Measurements from ENCODE around the gene CACNG1. TPM values are rescaled to one million over a fixed set of nuclear protein-coding genes. Genes with fewer than 3 reads are reported as not detected.

CACNG1 gene
- total and polyA plus RNA-seq, 2 of the 4 experiments (the other 2 are of a cell fraction), result not detected

GRCh38 chr17:67043283-67043682, 1.1 kb upstream of the CACNG1 start:
- no peaks in the 10 kb centered on the region for H4K20me1 ChIP-seq (ENCODE audit: insufficient read depth, low read length)
- no peak for DNase-seq
- no peak for ATAC-seq (ENCODE audit: low read depth)
- 31% methylated on average over 2 of the region's 12 CpGs; no CpG with 5 or more reads in 1 of the 2 experiments for WGBS, 2 experiments (ENCODE audit: extremely low coverage in 2 of 2, insufficient read length in 1 of 2)
- H3K9ac ChIP-seq (ENCODE audit: low read depth, low read length), result no peak overlapping the region
- no peak overlapping the region for H4K5ac ChIP-seq (ENCODE audit: low read depth, low read length)
- ChIA-PET CTCF (interaction anchor here (0.6 kb wide), 1 partner anchor 40 kb away, joined by 3 read pairs; no protein-coding TSS in a partner anchor), POLR2A (ENCODE audit: unreplicated experiment) (no interaction called here)
- H3K14ac ChIP-seq (replicated peaks; ENCODE audit: low read depth, low read length), result no peak overlapping the region
- H3K9me1 ChIP-seq (ENCODE audit: insufficient read depth, low read length), result no peaks in the 10 kb centered on the region
- no peak overlapping the region for H2AFZ ChIP-seq (replicated peaks; ENCODE audit: low read length, poor library complexity)
- no peaks in the 10 kb centered on the region for H3K79me1 ChIP-seq (ENCODE audit: low read depth in 1 of 2, low read length in 2 of 2)
- no peak overlapping the region for H3K4me2 ChIP-seq (ENCODE audit: low read depth, low read length)
- H2BK15ac ChIP-seq (ENCODE audit: low read depth, low read length), result no peak overlapping the region
- H3K27ac ChIP-seq (ENCODE audit: insufficient read depth, low read length), result no peak overlapping the region
- H3K56ac ChIP-seq (ENCODE audit: extremely low read depth, insufficient read depth, low read length), result no peak overlapping the region
- H3K4ac ChIP-seq (ENCODE audit: low read depth, low read length), result no peak overlapping the region
- no peak overlapping the region for H2BK20ac ChIP-seq (ENCODE audit: low read depth, low read length)
- H3K27me3 ChIP-seq (ENCODE audit: control insufficient read depth, insufficient read depth, low read length), result peaks cover 55% of the 10 kb centered on the region
- no peak overlapping the region for H2AK9ac ChIP-seq (replicated peaks; ENCODE audit: low read depth, low read length, poor library complexity)
- H3K18ac ChIP-seq (ENCODE audit: low read depth, low read length), result no peak overlapping the region
- in situ Hi-C loops (cut with MboI; ENCODE audit: low sequenced_read_pairs) (no loop called here), intact Hi-C loops (cut with micrococcal nuclease) (no loop called here), dilution Hi-C loops (cut with HindIII; ENCODE audit: low sequenced_read_pairs, unreplicated experiment) (no loop called here)
- no TSS peak for BruUV-seq (replicated peaks)
- no peak overlapping the region for H2BK5ac ChIP-seq (ENCODE audit: low read depth, low read length, poor library complexity, severe bottlenecking)
- no peaks in the 10 kb centered on the region for H3K36me3 ChIP-seq (ENCODE audit: control insufficient read depth, insufficient read depth, low read length)
- H3K9me3 ChIP-seq (ENCODE audit: control insufficient read depth, insufficient read depth, low read length), result peaks cover 9% of the 10 kb centered on the region
- no peak overlapping the region for H2BK120ac ChIP-seq (ENCODE audit: low read depth, low read length)
- H3K23ac ChIP-seq (ENCODE audit: low read depth, low read length), result no peak overlapping the region
- no peak for TF ChIP-seq MXI1 (IDR thresholded peaks at IDR 0.05; ENCODE audit: borderline replicate concordance, low read depth, low read length)
- TF ChIP-seq RFX5 (IDR thresholded peaks at IDR 0.05; ENCODE audit: low read depth, low read length), result no peak
- TF ChIP-seq ELK1 (IDR thresholded peaks at IDR 0.05; ENCODE audit: borderline replicate concordance, low read depth, low read length), result no peak
- TF ChIP-seq POLR2A (IDR thresholded peaks at IDR 0.05; ENCODE audit: low read depth, low read length), result no peak
- no peak for TF ChIP-seq SMC3 (IDR thresholded peaks at IDR 0.05; ENCODE audit: low read depth, low read length)
- TF ChIP-seq FOS (IDR thresholded peaks at IDR 0.05; ENCODE audit: low read depth, low read length), result no peak
- TF ChIP-seq BHLHE40 (IDR thresholded peaks at IDR 0.05; ENCODE audit: low read depth, low read length), result no peak
- TF ChIP-seq MAFK (IDR thresholded peaks at IDR 0.05; ENCODE audit: low read depth, low read length), result no peak
- no peak for TF ChIP-seq CEBPB (IDR thresholded peaks at IDR 0.05; ENCODE audit: low read depth, low read length)
- no peak for TF ChIP-seq RCOR1 (IDR thresholded peaks at IDR 0.05; ENCODE audit: insufficient replicate concordance, low read length)
- no peak for TF ChIP-seq RAD21 (IDR thresholded peaks at IDR 0.05; ENCODE audit: low read length)
- TF ChIP-seq MAZ (IDR thresholded peaks at IDR 0.05; ENCODE audit: borderline replicate concordance, low read depth, low read length), result no peak
- TF ChIP-seq NFE2L2 (IDR thresholded peaks at IDR 0.05; ENCODE audit: low read depth, low read length), result no peak
- TF ChIP-seq CTCF (conservative IDR thresholded peaks at IDR 0.05; ENCODE audit: low read depth, low read length), result no peak
- TF ChIP-seq USF2 (IDR thresholded peaks at IDR 0.05; ENCODE audit: low read depth, low read length), result no peak
- TF ChIP-seq CHD1 (IDR thresholded peaks at IDR 0.05; ENCODE audit: low read depth, low read length), result no peak
- no peak overlapping the region for H4K91ac ChIP-seq (ENCODE audit: insufficient read depth, low read depth, low read length)
- no peaks in the 10 kb centered on the region for H3K4me1 ChIP-seq (ENCODE audit: control insufficient read depth, insufficient read depth, low read length)
- no peak overlapping the region for H4K8ac ChIP-seq (ENCODE audit: low read depth in 2 of 2, low read length in 2 of 2)
- H3K4me3 ChIP-seq (ENCODE audit: insufficient read depth, low read depth, low read length), result no peak overlapping the region
- H2AK5ac ChIP-seq (ENCODE audit: low read depth, low read length), result no peak overlapping the region

All from IMR-90 (cell line).